NCI-H510A (cell line): ENCODE results near the gene KRT79.
A peak's percentile ranks its signal among the peaks of the same experiment; 100 is the strongest.
"Not testable (repeated sequence)": the region's sequence is repeated elsewhere in the genome, so short reads cannot be mapped to it uniquely, and the experiment has no call there.

Experiments
- DNase-seq: peaks from one replicate; lab custom pipeline; 2025; lab: John Stamatoyannopoulos, UW

Gene KRT79

GRCh38 chr12:52833922-52834726 is at the start of gene KRT79:
Gene KRT79 (minus strand): TSS chr12:52834311. CDS start chr12:52834260, 51 bp downstream.
- no peak for DNase-seq

- DNase-seq = not testable (repeated sequence)
Measured at GRCh38 chr12:52880499-52880898, 46.4 kb upstream of the KRT79 start.

- DNase-seq = peak; percentile 76
Measured at GRCh38 chr12:52879394-52880351, 45.6 kb upstream of the KRT79 start.

GRCh38 chr12:52878507-52879393 is 44.6 kb upstream of the KRT79 start:
- DNase-seq = no peak

- DNase-seq = no peak
Measured at GRCh38 chr12:52877242-52877641, 43.1 kb upstream of the KRT79 start.

GRCh38 chr12:52876372-52876771 is 42.3 kb upstream of the KRT79 start:
- DNase-seq = peak; percentile 79

GRCh38 chr12:52874573-52875435 is 40.7 kb upstream of the KRT79 start:
- no peak for DNase-seq

- DNase-seq = no peak
Measured at GRCh38 chr12:52873832-52874572, 39.9 kb upstream of the KRT79 start.

GRCh38 chr12:52873513-52873831 is 39.4 kb upstream of the KRT79 start:
- peak; percentile 37 for DNase-seq

- DNase-seq = no peak
Measured at GRCh38 chr12:52872644-52873389, 38.7 kb upstream of the KRT79 start.

- no peak for DNase-seq
Measured at GRCh38 chr12:52871291-52872039, 37.4 kb upstream of the KRT79 start.

GRCh38 chr12:52870361-52871290 is 36.5 kb upstream of the KRT79 start:
- DNase-seq = no peak

GRCh38 chr12:52867642-52868041 is 33.5 kb upstream of the KRT79 start:
- peak; percentile 38 for DNase-seq

- DNase-seq = no peak
Measured at GRCh38 chr12:52867152-52867551, 33.0 kb upstream of the KRT79 start.

GRCh38 chr12:52865090-52865944 is 31.2 kb upstream of the KRT79 start:
- DNase-seq = peak; percentile 82

- no peak for DNase-seq
Measured at GRCh38 chr12:52862023-52862422, 27.9 kb upstream of the KRT79 start.

GRCh38 chr12:52861511-52861910 is 27.4 kb upstream of the KRT79 start:
- no peak for DNase-seq
